ENCODE results near the gene GOLGA6D.
"Not testable (repeated sequence)": the region's sequence is repeated elsewhere in the genome, so short reads cannot be mapped to it uniquely, and the experiment has no call there.

Gene GOLGA6D
- total RNA-seq, result 0 reads per million in 2 experiments

- not testable (repeated sequence) for DNase-seq (ENCODE audit: low read depth)
These were observed at the start of gene GOLGA6D for GRCh38 chr15:75282572-75282971. TSS of gene GOLGA6D (plus strand) at chr15:75282835. CDS start at chr15:75282876, 41 bp downstream.

GRCh38 chr15:75233504-75234190 lies 49.0 kb upstream of the GOLGA6D start:
- DNase-seq (ENCODE audit: low read depth), result no peak

- no peak for DNase-seq (ENCODE audit: low read depth)
These were observed 48.3 kb upstream of the GOLGA6D start for GRCh38 chr15:75234191-75234810.

GRCh38 chr15:75235051-75235673 lies 47.5 kb upstream of the GOLGA6D start:
- DNase-seq (ENCODE audit: low read depth), result no peak

- DNase-seq (ENCODE audit: low read depth), result no peak
These were observed 46.6 kb upstream of the GOLGA6D start for GRCh38 chr15:75235760-75236729.

GRCh38 chr15:75237316-75237982 lies 45.2 kb upstream of the GOLGA6D start:
- DNase-seq (ENCODE audit: low read depth), result no peak

- no peak for DNase-seq (ENCODE audit: low read depth)
These were observed 44.5 kb upstream of the GOLGA6D start for GRCh38 chr15:75238150-75238549.

- DNase-seq (ENCODE audit: low read depth), result not testable (repeated sequence)
These were observed 36.9 kb upstream of the GOLGA6D start for GRCh38 chr15:75245741-75246140.

- not testable (repeated sequence) for DNase-seq (ENCODE audit: low read depth)
These were observed 33.6 kb upstream of the GOLGA6D start for GRCh38 chr15:75248991-75249390.

- no peak for DNase-seq (ENCODE audit: low read depth)
These were observed 32.9 kb upstream of the GOLGA6D start for GRCh38 chr15:75249726-75250125.

GRCh38 chr15:75251343-75251742 lies 31.3 kb upstream of the GOLGA6D start:
- DNase-seq (ENCODE audit: low read depth), result not testable (repeated sequence)

GRCh38 chr15:75252285-75252684 lies 30.4 kb upstream of the GOLGA6D start:
- DNase-seq (ENCODE audit: low read depth), result not testable (repeated sequence)

GRCh38 chr15:75258034-75258433 lies 24.6 kb upstream of the GOLGA6D start, which contains the start of gene GOLGA6C:
TSS of gene GOLGA6C (plus strand) at chr15:75258334. CDS start at chr15:75258599, 265 bp downstream.
- DNase-seq (ENCODE audit: low read depth), result not testable (repeated sequence)

GRCh38 chr15:75258620-75259343 lies 23.9 kb upstream of the GOLGA6D start:
- not testable (repeated sequence) for DNase-seq (ENCODE audit: low read depth)

GRCh38 chr15:75259873-75260272 lies 22.8 kb upstream of the GOLGA6D start:
- not testable (repeated sequence) for DNase-seq (ENCODE audit: low read depth)

GRCh38 chr15:75273751-75274359 lies 8.8 kb upstream of the GOLGA6D start:
- not testable (repeated sequence) for DNase-seq (ENCODE audit: low read depth)

GRCh38 chr15:75274509-75275107 lies 8.0 kb upstream of the GOLGA6D start:
- peak; percentile 30 for DNase-seq (ENCODE audit: low read depth)

GRCh38 chr15:75275617-75276016 lies 7.0 kb upstream of the GOLGA6D start:
- DNase-seq (ENCODE audit: low read depth), result not testable (repeated sequence)

GRCh38 chr15:75278497-75278896 lies 4.1 kb upstream of the GOLGA6D start:
- not testable (repeated sequence) for DNase-seq (ENCODE audit: low read depth)
